ENCODE measurements around the gene ATG7. TPM values are rescaled to one million over a fixed set of nuclear protein-coding genes. Genes with fewer than 3 reads are reported as not detected.

Gene ATG7
- total RNA-seq, 1 donor from 2014 or later: 51.7 TPM

DNA sequence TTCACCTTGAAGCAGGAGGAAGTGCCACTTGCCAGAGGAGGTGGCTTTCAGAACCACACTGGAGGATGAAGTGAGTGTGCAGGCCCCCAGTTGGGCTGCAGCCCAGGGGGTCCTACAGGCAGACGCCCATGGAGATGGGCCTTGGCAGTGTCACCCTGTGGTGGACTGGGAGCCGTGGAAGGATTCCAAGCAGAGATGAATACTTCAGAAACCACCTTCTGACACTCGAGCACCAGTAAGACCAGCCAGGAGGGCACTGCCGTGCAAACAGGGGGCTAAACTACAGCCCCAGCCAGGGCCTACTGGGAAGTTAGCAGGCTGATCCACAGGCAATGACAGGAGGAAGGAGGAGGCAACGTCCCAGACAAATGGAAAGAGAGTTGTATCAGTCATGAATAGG lies 316.1 kb downstream of the ATG7 start:
- intact Hi-C loops (cut with micrococcal nuclease): no loop called here
- CTCF ChIA-PET: no interaction called here
- no peak for ATAC-seq (ENCODE audit: low read depth)
- Mint-ChIP-seq H3K9me3 (no peaks in the 10 kb centered on the region), H3K27me3 (no peaks in the 10 kb centered on the region), H3K4me3 (no peak overlapping the region), H3K36me3 (ENCODE audit: low read depth) (peaks cover 39% of the 10 kb centered on the region), H3K27ac (no peak overlapping the region), H3K4me1 (peaks cover 11% of the 10 kb centered on the region)
- TF ChIP-seq, protein P1, sequence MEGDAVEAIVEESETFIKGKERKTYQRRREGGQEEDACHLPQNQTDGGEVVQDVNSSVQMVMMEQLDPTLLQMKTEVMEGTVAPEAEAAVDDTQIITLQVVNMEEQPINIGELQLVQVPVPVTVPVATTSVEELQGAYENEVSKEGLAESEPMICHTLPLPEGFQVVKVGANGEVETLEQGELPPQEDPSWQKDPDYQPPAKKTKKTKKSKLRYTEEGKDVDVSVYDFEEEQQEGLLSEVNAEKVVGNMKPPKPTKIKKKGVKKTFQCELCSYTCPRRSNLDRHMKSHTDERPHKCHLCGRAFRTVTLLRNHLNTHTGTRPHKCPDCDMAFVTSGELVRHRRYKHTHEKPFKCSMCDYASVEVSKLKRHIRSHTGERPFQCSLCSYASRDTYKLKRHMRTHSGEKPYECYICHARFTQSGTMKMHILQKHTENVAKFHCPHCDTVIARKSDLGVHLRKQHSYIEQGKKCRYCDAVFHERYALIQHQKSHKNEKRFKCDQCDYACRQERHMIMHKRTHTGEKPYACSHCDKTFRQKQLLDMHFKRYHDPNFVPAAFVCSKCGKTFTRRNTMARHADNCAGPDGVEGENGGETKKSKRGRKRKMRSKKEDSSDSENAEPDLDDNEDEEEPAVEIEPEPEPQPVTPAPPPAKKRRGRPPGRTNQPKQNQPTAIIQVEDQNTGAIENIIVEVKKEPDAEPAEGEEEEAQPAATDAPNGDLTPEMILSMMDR (IDR thresholded peaks at IDR 0.05): no peak
- no peak for DNase-seq
- POLR2A ChIA-PET: no interaction called here

DNA sequence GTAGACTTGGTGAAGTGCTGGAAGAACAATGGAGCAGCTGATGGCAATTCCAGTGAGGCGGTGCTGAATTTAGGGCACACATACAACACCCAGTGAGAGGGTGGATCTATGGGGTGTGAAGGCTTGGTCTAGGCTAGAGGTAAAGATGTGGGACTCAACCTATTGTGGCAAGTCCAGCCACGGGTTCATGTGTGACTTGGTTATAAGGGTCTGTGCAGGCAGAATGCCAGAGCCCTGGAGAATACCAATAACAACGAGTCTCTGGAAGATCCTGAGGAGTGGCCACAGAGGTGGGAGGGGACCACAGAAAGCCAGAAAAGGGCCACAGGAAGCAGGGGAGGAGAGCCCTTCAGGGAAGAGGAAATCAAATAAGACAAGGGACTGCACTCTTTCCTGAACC lies 316.6 kb downstream of the ATG7 start:
- no peak overlapping the region for H3K27ac Mint-ChIP-seq
- H3K9me3 Mint-ChIP-seq: no peaks in the 10 kb centered on the region
- H3K27me3 Mint-ChIP-seq: no peaks in the 10 kb centered on the region
- ChIA-PET POLR2A (no interaction called here), CTCF (no interaction called here)
- intact Hi-C loops (cut with micrococcal nuclease): no loop called here
- DNase-seq: no peak
- TF ChIP-seq, protein P1 (IDR thresholded peaks at IDR 0.05): no peak
- ATAC-seq (ENCODE audit: low read depth): no peak
- H3K4me1 Mint-ChIP-seq: peaks cover 9% of the 10 kb centered on the region
- no peak overlapping the region for H3K4me3 Mint-ChIP-seq
- peaks cover 40% of the 10 kb centered on the region for H3K36me3 Mint-ChIP-seq (ENCODE audit: low read depth)

DNA sequence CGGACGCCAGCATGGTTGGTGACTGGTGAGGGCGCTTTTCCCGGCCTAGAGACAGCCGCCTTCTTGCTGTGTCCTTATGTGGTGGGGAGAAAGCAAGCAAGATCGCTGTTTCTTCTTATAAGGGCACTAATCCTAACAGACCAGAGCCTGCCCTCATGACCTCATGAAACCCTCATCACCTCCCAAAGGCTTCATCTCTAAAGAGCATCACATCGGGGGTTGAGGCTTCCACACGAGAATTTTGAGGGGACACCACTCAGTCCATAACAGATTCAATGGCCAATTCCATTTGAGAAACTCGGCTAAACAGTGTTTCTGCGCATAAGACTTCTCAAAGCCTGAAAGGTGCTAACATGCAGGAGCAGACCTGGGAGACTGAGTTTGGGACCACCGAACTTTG lies 317.5 kb downstream of the ATG7 start:
- POLR2A ChIA-PET: interaction anchor here (0.9 kb wide), 1 partner anchor 10 kb away, joined by 3 read pairs; no protein-coding TSS in a partner anchor
- Mint-ChIP-seq H3K27ac (no peak overlapping the region), H3K4me1 (peaks cover 5% of the 10 kb centered on the region), H3K36me3 (ENCODE audit: low read depth) (peaks cover 47% of the 10 kb centered on the region), H3K9me3 (no peaks in the 10 kb centered on the region), H3K4me3 (no peak overlapping the region), H3K27me3 (no peaks in the 10 kb centered on the region)
- CTCF ChIA-PET: no interaction called here
- TF ChIP-seq, protein P1 (IDR thresholded peaks at IDR 0.05): no peak
- intact Hi-C loops (cut with micrococcal nuclease): no loop called here
- ATAC-seq (ENCODE audit: low read depth) (no peak), DNase-seq (no peak)

DNA sequence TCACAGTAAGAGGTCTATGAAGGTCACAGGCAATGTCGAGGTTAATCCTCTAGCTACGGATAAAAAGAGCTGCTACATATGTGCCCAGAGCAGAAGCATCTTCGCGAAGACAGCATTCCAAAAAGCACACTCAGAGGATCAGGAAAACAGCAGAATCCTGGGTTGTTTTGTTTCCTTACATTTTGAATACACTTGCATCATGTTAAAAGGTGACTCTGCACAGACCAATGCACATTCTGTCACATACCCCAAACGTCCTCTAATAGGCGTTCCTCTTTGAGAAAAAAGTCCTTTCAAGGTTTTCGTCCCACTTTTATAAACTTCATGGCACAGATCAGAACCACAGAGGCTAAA lies 318.8 kb downstream of the ATG7 start:
- Mint-ChIP-seq H3K4me1 (peaks cover 7% of the 10 kb centered on the region), H3K27me3 (no peaks in the 10 kb centered on the region), H3K9me3 (no peaks in the 10 kb centered on the region), H3K27ac (no peak overlapping the region), H3K36me3 (ENCODE audit: low read depth) (peaks cover 50% of the 10 kb centered on the region), H3K4me3 (no peak overlapping the region)
- intact Hi-C loops (cut with micrococcal nuclease): no loop called here
- POLR2A ChIA-PET: no interaction called here
- TF ChIP-seq, protein P1 (IDR thresholded peaks at IDR 0.05): no peak
- ATAC-seq (ENCODE audit: low read depth) (no peak), DNase-seq (no peak)
- CTCF ChIA-PET: no interaction called here

DNA sequence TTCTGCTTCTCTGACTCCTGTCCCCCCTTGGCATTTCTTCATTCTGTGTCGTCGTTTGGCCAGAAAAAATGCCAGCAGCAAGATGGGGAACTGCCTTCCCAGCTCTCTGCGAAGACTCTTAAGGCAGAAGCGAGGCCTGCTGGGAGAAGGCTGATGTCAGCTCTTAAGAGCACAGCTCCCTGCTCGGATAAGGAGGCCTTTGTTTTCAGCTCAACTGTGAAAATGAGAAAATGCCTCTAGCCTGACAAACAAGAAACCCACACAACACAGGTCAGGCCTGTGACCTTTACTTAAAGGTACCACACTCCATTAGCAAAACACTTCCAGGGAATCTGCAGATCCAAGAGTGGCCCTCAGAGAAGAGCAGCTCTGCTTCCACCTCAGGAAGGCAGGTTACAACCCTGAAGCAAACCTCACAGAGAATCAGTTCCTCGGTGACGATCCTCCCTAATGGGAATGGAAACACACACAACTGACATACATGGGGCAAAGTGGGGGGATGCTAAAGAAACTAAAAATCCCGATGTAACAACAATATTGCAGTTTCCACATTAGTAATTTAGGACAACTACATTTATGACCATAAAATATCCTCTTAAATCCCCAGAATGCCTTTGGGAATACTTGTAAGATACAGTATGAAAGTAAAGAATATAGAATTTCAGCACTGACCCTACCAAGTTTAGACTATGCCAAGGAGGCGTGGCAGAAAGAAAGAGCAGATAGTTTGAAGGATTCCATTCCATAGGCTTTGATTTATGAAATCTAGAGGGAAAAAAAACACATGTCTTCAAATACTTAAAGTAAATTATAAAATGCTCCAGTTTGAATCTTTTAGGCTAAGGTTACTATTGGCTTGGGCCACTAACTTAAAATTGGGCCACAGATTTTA lies 319.4 kb downstream of the ATG7 start:
- DNase-seq (no peak), ATAC-seq (ENCODE audit: low read depth) (no peak)
- ChIA-PET POLR2A (no interaction called here), CTCF (no interaction called here)
- Mint-ChIP-seq H3K9me3 (no peaks in the 10 kb centered on the region), H3K4me1 (peaks cover 7% of the 10 kb centered on the region), H3K36me3 (ENCODE audit: low read depth) (peaks cover 55% of the 10 kb centered on the region), H3K4me3 (no peak overlapping the region), H3K27ac (no peak overlapping the region), H3K27me3 (no peaks in the 10 kb centered on the region)
- intact Hi-C loops (cut with micrococcal nuclease): no loop called here
- TF ChIP-seq, protein P1 (IDR thresholded peaks at IDR 0.05): no peak

All from activated B cell treated with CpG ODN at 0.5 μM for 24 hours (primary cell).